Activated CD4-positive, alpha-beta T cell treated with anti-CD3 and anti-CD28 coated beads for 4 hours (primary cell): ENCODE measurements around the gene COL8A1.
"Not testable (repeated sequence)": the region's sequence is repeated elsewhere in the genome, so short reads cannot be mapped to it uniquely, and the experiment has no call there.

Experiments
- DNase-seq, 2 donors: peaks; one replicate each; pipeline ENCODE4 v3.0.0-alpha.2; 2020

Gene COL8A1

DNA sequence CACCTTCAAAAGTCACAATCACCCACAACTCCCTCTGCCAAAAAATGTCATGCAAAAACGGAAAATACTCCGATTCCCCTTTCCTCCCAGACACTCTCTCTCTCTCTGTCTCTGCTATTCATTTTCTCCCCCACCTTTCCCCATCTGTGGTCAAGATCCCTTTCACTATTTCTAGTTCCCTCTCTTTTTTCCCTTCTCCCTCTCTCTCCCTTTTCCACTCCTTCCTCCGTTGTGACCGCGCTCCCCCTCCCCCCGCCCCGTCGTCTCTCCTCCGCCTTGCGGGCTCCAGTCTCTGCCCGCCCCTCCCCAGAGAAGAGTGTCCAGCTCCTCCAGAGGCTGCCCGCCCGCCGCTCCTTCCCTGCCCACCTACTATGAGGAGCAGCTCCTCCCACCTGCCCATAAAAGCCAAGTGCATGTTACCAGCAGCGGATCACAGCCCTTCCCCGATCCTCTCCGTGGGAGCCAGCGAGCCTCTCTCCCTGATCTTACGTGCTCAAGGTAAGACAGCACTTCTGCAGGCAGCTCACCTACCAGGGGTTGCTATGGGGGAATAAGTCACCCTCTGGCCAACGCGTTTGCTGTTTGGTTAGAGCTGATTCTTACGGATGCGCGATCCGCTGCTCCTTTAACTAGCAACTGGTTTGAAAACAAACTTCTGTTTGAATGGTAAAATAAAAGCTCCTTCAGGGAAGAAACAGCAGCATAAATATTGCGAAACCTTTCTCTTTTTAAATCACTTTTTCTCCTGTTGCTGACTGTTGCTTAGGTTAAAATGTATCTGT, at the start of gene COL8A1:
Gene COL8A1, plus strand, starts transcription at position 428 of the 782 bp plus-strand sequence. CDS start 152,089 bp downstream, outside the sequence.
- DNase-seq: no peak

DNA sequence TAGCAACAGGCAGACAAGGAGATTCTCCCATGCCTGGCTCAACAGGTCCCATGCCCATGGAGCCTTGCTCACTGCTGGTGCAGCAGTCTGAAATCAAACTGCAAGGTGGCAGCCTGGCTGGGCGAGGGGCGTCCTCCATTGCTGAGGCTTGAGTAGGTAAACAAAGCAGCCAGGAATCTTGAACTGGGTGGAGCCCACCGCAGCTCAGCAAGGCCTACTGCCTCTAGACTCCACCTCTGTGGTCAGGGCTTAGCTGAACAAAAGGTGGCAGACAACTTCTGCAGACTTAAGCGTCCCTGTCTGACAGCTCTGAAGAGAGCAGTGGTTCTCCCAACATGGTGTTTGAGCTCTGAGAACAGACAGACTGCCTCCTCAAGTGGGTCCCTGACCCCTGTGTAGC, 49.2 kb upstream of the COL8A1 start:
- not testable (repeated sequence) for DNase-seq

DNA sequence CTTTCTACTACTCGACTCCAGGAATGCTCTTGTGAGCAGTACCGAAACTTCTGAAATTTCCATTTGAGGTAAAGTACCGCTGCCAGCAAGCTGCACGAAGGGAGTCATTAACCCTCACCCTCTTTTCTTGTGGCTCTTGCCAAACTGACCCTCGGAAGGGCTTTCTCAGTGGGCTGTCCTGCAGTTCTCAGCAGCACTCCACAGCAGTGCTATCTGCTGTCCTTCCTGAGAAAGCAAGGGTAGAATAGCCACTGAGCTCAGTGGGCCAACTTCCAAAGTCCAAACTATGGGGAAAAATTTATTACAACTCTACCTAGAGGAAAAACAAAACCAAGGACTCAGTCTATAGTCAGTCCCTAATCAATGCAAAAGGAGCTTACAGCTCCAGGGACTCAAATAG, 38.5 kb upstream of the COL8A1 start:
- DNase-seq: no peak

DNA sequence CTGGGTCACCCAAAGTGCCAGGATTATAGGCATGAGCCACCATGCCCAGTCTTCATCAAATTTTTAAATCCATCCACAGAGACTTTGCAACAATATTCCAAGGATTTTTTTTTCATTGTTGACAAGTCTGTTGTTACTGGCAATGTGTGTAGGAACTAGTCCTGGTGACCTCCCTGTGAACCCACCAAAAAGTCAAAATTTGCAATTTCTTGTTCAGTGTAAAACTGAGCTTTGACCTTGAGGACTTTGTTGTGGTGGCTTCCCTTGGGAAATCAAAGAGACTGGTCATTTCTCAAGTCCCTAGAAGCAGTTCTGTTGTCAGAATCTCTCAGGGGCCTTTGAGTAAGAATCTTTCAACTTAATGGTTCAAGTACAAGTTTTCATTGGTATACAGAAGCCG, 36.9 kb upstream of the COL8A1 start:
- no peak for DNase-seq

DNA sequence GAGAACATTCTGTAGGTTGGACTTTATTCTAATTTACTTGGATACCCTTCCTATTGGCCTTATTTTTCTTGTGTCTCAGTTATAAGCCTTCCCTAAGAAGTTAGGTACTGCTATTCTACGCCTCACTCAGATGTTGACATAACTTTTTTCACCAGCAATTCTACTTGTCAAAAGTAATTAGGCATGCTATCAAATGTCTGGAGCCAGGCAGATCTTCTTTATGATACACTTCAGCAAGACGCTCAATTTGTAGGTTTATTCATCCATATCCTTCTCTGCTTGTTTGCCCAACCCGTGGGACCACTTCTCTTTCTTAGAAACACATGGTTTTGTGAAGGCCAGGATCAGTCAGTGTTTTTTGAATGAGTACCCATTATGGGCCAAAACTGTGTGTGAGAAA, 36.2 kb upstream of the COL8A1 start:
- no peak for DNase-seq

DNA sequence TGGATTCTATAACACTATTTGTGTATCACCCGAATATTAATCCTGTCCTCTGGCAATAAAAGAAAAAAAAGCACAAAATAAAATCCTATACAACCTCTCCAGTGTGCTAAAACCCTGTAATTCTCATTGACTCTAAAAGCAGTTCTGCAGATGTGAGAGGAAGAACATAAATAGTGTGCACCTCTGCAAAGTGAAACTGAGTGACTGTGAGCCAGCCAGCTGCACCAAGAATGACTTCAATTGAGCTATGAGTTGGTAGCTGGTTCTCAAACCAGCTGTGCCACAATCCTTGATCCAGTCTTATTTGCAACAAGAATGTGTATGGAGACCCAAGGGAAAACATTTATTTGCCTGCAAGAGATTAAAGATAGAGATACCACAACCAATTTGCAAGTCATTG, 31.2 kb upstream of the COL8A1 start:
- DNase-seq: no peak

DNA sequence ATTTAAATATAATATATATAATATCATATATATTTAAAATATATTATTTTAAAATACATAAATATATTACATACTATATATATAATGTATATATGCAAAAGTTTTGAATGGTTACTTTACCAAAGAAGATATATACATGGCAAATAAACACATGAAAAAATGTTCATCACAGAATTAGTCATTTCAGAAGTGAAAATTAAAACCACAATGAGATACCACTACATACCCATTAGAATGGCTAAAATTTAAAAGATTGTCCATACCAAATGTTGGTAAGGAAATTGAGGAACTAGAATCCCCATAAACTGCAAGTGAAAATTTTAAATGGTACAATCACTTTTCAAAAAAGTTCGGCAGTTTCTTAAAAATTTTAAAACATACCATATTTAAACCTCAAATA, 23.6 kb upstream of the COL8A1 start:
- no peak for DNase-seq

DNA sequence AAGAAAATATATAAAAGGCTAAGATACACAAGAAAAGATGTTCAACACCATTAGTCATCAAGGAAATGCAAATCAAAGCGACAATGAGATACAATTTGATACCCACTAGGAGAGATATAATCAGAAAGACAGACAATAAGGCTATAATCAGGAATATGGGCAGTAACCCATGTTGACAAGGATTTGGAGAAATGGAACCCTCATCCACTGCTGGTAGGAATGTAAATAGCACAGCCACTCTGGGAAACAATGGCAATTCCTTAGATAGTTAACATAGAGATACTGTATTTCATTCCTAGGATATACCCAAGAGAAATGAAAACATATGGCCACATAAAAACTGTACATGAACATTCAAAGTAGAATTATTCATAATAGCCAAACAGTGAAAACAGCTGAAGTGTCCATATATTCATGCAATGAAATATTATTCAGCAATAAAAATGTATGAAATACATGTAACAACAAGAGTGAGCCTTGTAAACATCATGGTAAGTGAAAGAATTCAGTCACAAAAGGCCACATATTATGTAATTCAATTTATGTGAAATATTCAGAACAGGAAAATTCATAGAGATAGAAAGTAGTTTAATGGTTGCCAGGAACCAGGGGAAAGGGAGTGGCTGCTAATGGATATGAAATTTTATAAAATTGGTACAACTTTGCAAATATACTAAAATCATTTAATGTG, 18.2 kb upstream of the COL8A1 start:
- no peak for DNase-seq

DNA sequence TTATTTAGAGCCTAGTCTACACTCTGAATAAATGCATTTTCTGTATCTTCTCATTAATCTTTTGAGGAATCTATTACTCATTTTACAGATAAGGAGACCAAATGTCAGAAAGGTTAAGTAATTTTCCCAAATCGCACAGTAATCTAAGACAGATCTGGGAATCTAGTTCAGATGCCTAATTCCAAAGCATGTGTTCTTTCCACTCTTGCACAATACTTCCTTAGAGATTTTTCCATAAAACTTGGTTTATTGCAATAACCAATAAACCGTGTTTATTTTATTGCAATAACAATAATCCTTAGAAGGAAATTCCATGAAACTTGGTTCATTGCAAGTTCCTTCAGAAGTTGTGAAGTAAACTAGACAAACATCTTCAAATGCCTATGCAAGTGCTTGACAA, 17.4 kb upstream of the COL8A1 start:
- DNase-seq: no peak

DNA sequence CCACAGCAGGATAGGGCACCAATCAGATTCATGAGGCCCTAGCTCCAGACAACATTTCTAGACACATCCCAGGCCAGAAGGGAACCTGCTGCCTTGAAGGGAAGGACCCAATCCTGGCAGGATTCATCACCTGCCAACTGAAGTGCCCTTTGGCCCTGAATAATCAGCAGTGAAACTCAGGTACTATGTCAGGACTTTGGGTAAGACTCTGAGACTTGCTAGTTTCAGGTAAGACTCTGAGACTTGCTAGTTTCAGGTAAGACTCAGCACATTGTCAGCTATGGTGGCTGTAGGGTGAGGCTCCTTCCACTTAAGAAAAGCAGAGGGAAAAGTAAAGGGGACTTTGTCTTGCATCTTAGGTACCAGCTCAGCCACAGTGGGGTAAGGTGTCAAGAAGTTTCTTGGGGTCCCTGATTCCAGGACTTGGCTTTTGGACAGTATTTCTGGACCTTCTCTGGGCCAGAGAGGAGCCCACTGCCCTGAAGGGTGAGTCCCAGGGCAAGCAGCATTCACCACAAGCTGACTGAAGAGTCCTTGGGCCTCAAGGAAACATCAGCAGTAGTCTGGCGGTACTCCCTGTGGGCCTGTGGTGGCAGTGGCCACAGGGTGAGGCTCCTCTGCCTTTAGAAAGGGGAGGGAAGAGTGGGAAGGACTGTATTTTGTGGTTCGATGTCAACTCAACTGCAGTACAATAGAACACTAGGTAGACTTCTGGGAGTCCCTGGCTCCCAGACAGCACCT, 13.7 kb upstream of the COL8A1 start:
- no peak for DNase-seq

DNA sequence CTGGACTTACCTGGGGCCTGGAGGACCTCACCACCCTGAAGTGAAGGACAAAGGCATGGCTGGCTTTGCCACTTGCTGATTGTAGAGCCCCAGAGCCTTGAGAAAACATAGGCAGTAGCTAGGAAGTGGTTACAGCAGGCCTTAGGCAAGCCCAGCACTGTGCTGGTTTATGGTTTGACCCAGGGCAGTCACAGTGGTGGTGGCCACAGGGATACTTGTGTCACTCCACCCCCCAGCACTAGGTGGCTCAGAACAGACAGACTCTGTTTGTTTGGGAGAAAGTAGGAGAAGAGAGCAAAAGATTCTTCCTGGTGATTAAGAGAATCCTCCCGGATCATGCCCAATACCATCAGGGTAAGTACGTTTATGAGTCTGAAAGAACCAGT, 13.2 kb upstream of the COL8A1 start:
- no peak for DNase-seq

DNA sequence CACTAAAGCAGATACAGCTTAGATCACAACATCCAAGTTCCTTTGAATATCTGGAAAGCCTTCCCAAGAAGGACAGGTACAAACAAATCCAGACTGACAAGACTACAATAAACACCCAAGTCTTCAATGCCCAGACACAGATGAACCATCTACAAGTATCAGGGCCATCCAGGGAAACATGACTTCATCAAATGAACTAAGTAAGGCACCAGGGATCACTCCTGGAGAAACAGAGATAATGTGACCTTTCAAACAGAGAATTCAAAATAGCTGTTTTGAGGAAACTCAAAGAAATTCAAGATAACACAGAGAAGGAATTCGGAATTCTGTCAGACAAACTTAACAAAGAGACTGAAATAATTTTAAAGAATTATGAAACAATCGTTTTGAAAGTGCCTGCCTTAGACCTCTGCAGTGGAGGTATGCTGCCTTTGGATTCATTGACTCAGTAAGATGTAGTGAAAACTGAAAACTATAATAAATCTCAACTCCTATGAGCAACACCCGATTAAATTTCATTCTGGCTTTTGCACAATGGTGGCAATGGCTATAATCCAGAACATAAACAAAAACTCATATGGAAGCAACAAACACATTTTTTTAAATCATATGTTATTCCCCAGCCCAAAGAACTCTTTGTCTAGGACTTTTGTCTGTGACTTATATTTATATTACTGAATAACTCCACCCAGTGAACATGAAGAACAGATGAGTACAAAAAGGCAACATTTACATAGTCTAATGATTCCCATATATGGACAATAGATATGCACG, 12.6 kb upstream of the COL8A1 start:
- no peak for DNase-seq

DNA sequence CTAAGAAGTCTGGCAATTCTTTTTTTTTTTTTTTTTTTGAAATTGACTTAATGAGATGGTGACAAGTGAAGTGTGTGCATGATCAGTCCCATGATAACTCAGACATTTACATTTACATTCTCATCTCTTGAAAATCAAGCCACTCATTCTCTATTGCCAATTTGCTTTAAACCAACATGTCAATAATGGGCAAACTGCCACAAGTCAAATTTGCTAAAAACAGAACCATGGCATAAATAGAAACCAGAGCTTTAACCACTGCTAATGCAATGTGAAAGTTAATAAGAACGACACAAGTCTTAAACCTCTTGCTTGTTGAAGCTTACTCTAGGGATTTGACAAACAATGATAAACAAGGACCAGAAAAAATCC, 12.0 kb upstream of the COL8A1 start:
- no peak for DNase-seq

DNA sequence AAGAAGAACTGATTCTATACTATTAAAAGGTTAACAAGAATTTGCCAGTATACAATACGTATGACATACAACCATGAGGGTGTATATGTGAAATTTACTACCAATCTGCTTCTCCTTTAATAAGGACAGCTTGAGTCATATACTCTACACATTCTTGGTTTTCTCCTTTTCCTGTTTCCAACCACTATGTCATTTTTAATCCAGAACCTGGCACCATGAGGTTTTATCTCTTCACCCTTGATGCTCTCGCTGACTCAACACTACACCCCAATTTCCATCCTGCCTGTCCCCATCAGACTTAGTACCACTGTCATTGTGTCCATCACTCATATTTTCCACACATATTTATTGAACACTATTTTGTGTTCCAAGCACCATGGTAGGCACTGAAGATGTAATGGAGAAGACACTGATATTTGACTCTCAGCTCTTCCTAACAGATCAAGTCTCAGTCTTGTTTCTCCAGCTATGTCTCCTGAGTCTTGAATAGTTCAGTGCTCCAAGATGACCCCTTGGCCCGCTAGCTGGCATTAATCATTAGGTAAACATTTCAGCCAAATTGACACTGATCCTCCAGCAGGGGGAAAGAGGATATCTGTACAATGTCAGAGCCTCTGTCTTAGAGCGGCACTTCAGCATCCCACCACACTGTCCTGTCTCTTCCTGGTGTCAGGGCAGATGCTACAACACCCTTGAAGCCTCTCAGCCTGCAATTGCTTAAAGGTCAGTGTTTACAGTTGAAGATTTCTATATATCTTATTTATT, 11.2 kb upstream of the COL8A1 start:
- DNase-seq: no peak

DNA sequence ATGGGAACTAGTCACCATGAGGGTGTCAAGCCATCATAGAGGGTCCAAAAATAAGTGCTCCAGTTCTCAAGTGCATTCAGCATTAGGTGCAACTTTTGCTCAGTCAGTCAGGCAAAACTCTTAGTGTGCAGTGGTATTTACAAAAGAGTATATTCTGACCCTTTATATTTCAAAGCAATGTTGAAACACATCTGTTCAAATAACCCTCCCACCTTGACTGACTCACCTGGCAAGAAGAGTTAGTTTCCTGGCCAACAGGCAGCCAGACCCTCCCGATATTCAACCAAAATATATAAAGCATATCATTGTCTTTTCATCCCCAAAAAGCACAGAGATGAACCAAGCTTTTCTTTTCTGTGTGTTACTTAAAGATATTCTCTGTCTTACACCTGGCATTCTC, 7.6 kb upstream of the COL8A1 start:
- no peak for DNase-seq

DNA sequence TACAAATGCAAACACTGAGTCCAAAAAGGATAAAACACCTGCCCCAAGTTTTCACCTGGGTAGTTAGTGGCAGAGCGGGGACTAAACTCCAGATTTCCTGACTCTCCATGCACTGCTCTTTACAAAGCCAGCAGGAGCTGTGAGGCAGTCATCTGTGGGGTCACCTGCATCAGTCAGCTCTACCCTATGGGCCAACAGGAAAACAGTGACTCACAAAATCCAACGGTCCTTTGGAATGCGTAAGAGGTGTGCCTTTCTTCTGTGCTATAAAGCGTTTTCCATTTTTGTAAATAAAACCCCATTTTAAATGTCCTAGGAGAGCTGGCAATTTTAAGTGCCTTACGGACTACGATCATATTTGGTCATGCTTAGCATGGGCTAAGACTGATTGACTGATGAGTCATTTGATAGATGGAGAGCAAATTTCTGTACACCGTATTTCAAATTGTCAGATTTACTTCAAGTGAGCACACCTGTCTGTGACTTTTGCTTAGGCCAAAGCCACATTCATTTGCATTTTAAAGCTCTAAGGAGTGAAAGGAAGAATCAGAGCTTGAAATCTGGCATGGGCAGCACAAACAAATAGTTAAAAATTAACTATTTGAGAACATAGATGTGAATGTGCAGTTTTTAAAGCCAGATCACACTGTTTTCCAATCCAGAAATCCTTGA, 4.4 kb upstream of the COL8A1 start:
- DNase-seq: no peak

DNA sequence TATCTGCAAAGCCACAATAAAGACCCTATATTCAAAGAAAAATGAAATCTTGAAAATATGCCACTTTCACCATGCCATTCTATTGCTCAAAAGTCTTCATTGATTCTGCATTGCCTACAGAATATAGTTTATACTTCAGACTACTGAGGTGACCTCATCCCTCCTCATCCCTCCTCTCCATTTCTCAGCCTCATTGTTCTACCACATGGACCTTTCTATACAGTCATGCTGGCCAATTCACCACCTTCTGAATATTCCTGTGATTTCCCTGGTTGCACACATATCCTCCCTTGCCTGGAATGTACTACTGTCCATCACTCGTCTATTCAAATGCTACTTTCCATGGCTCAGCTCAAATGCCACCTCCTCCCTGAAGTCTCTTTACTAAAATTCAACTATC, 3.5 kb upstream of the COL8A1 start:
- no peak for DNase-seq

DNA sequence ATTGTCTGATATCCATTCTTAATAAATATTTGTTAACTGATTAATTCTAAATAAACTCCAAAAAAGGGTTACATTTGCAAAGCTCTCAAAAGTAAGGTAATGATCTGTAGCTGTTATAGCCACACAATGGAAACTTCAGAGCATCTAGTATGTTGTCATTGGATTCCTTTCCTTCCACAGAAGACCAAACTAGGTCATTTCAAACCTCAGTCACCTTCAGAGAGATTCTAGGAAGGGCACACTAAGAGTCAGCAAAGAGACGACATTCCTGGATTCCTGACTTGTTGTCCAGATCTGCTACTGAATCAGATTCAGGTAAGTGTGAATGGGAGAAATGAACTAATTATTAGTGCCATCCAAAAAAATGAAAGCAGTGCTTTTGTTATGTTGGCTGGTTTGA, 3.0 kb upstream of the COL8A1 start:
- DNase-seq: no peak

DNA sequence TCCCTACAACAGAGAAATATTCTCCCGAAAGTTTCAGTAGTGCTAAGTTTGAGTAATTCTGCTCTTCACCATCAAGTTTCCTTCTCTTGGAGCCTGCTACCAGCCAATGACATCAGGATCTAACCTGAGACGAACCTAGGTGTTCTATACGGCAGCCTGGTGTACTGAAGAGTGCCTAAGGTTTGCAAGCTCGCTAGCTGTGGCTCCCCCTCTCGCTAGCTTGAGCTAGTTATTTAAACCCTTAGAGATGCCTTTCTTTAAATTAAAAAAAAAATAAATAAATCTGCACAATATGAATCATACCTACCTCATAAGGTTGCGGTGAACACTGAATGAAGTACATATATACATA, 1.4 kb upstream of the COL8A1 start:
- DNase-seq: no peak

DNA sequence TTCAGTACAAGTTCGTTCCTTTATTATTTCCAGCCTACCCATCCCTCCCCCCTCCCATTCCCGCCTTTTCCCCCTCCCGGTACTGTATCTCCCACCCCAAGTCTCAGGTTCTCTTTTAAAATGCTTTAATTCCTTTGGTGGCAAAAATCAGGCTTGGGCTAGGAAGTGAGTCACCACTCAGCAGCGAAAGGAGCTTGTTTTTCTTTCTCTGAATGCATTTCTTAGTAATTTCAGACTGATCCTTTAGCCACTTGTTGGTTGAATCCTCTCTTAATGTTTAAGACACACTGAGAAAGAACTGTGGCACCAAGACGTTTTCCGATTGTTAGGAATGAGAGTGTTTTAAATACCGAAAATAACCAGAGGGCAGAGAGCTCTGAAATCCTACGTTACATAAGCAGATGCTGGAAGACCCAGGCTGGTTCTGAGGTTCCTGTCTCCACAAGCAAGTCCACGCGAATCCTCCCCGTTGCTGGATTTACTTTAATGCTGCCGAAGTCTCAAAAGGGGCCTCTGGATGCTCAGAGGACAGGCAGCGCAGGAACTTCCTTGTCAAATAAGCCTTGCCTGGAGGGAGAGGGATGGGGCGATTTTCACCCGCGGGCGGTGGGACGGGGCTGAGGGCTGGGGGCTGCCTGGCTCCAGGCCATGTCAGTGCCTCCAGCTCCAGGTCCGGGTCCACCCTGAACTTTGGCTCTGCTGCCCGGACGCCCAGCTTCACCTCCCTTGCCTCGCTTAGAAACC, 854 bp upstream of the COL8A1 start:
- no peak for DNase-seq

DNA sequence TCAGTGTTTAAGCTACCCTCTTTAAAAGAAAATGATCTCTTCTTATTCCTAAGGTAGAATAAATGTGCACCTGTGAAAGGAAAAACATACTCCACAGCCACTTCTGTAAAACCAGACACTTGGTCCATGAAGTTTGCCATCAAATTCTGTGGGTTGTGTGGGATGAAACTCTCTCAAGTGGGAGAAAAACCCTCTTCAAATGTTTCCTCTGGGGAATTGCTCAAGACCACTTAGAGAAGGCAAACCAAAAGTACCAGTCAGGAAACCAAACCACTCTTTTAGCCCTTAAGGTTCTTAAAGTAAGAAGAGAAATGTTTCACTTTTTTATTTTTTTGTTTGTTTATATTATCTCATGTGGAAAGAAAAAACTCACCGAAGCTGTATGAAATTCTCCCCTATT, 1.2 kb downstream of the COL8A1 start:
- DNase-seq: no peak
